ENCODE results near the gene ZNF428. TPM values are rescaled to one million over a fixed set of nuclear protein-coding genes. Genes with fewer than 3 reads are reported as not detected.

The ZNF428 gene
- total RNA-seq, 2 donors from 2014 or later: 24.1 to 37.8 TPM

DNA sequence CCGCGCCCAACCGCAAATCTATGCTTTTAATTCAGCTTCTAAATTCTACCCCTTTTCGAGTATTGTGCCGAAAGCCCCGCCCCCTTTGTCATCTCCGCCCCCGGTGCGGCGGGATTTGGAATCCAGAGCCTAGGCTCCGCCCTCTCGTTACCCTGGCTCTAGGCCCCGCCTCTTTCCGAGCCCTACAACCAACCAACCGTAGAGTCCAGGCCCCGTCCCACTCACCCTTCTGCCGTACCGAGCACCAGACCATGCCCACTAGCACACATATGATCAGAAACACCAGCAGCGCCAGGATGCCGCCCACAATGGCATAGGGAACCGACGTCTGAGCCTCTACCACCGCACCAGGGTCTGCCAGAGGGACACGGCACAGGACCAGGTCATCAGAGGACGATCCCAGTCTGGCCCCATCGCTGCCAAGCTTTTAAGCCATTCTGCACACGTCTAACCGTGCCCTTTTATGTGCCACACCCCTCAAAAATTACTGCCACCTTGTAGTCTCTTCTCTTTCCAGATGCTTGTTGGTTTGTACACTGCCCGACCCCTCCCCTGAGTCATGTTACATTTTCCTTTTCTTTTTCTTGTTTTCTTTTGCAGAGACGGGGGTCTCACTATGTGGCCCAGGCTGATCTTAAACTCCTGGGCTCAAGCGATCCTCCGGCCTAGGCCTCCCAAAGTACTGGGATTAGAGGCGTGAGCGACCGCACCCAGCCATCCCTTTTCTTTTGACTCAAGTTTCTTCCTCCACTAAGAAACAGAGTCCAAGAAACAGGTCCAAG is 4.7 kb upstream of the ZNF428 start:
- TF ChIP-seq CTCF (IDR thresholded peaks at IDR 0.05): no peak
- DNase-seq (ENCODE audit: low spot score): no peak
- Histone ChIP-seq H3K4me3 (no peak overlapping the region), H3K4me1 (ENCODE audit: control insufficient read depth in 1 of 2, low read depth in 2 of 2) (peaks cover 0 to 8% of the 10 kb centered on the region in 2 donors), H3K36me3 (no peaks in the 10 kb centered on the region), H3K9me3 (no peaks in the 10 kb centered on the region), H3K27ac (no peak overlapping the region), H3K27me3 (replicated peaks; ENCODE audit: insufficient read depth) (no peaks in the 10 kb centered on the region)
- no peak for ATAC-seq (ENCODE audit: insufficient number of reproducible peaks, low FRiP score, low read depth)

GRCh38 chr19:43622956-43623355 is 3.5 kb upstream of the ZNF428 start:
- ATAC-seq (ENCODE audit: insufficient number of reproducible peaks, low FRiP score, low read depth) (no peak), DNase-seq (ENCODE audit: low spot score) (no peak)
- H3K27ac ChIP-seq: no peak overlapping the region
- no peak for TF ChIP-seq CTCF (IDR thresholded peaks at IDR 0.05)
- H3K36me3 ChIP-seq: no peaks in the 10 kb centered on the region
- no peaks in the 10 kb centered on the region for H3K27me3 ChIP-seq (replicated peaks; ENCODE audit: insufficient read depth)
- H3K9me3 ChIP-seq: no peaks in the 10 kb centered on the region
- peaks cover 0 to 16% of the 10 kb centered on the region in 2 donors for H3K4me1 ChIP-seq (ENCODE audit: control insufficient read depth in 1 of 2, low read depth in 2 of 2)
- no peak overlapping the region for H3K4me3 ChIP-seq

- ATAC-seq (ENCODE audit: insufficient number of reproducible peaks, low FRiP score, low read depth): no peak
- Histone ChIP-seq H3K27ac (no peak overlapping the region), H3K9me3 (no peaks in the 10 kb centered on the region), H3K27me3 (replicated peaks; ENCODE audit: insufficient read depth) (no peaks in the 10 kb centered on the region), H3K4me3 (no peak overlapping the region), H3K36me3 (no peaks in the 10 kb centered on the region), H3K4me1 (ENCODE audit: control insufficient read depth in 1 of 2, low read depth in 2 of 2) (peaks cover 0 to 16% of the 10 kb centered on the region in 2 donors)
- no peak for TF ChIP-seq CTCF (IDR thresholded peaks at IDR 0.05)
- no peak for DNase-seq (ENCODE audit: low spot score)
Observed at GRCh38 chr19:43622070-43622469, 2.6 kb upstream of the ZNF428 start.

GRCh38 chr19:43620061-43621001 is 902 bp upstream of the ZNF428 start:
- Histone ChIP-seq H3K27ac (peak overlapping the region; percentile 80 to 84), H3K27me3 (replicated peaks; ENCODE audit: insufficient read depth) (no peaks in the 10 kb centered on the region), H3K4me3 (peak overlapping the region; percentile 72), H3K9me3 (no peaks in the 10 kb centered on the region), H3K36me3 (no peaks in the 10 kb centered on the region), H3K4me1 (ENCODE audit: control insufficient read depth in 1 of 2, low read depth in 2 of 2) (peaks cover 0 to 16% of the 10 kb centered on the region in 2 donors)
- ATAC-seq (ENCODE audit: insufficient number of reproducible peaks, low FRiP score, low read depth) (no peak), DNase-seq (ENCODE audit: low spot score) (peak; percentile 63)
- no peak for TF ChIP-seq CTCF (IDR thresholded peaks at IDR 0.05)

- DNase-seq (ENCODE audit: low spot score): no peak
- Histone ChIP-seq H3K36me3 (no peaks in the 10 kb centered on the region), H3K4me3 (peak overlapping the region; percentile 72), H3K9me3 (no peaks in the 10 kb centered on the region), H3K27ac (peak overlapping the region; percentile 80 to 84), H3K27me3 (replicated peaks; ENCODE audit: insufficient read depth) (no peaks in the 10 kb centered on the region), H3K4me1 (ENCODE audit: control insufficient read depth in 1 of 2, low read depth in 2 of 2) (peaks cover 0 to 16% of the 10 kb centered on the region in 2 donors)
- no peak for TF ChIP-seq CTCF (IDR thresholded peaks at IDR 0.05)
- peak; percentile 10 for ATAC-seq (ENCODE audit: insufficient number of reproducible peaks, low FRiP score, low read depth)
Observed at GRCh38 chr19:43618921-43619261, 538 bp downstream of the ZNF428 start.

Data from thoracic aorta (tissue), 2 donors.